Neural cell (in vitro differentiated cells): ENCODE data around the gene PCDHGA12.
"Not testable (repeated sequence)": the region's sequence is repeated elsewhere in the genome, so short reads cannot be mapped to it uniquely, and the experiment has no call there.

Source experiments
- CTCF ChIP-seq: fragments of 450-650 bp; IDR thresholded peaks from 2 replicates; pipeline ENCODE4 v1.5.1; 2014; ENCODE audit warnings: antibody characterized with exemption, mild to moderate bottlenecking, moderate library complexity; ENCODE audit not compliant: poor library complexity, severe bottlenecking
- EP300 ChIP-seq: fragments of 450-650 bp; conservative IDR thresholded peaks from 2 replicates; pipeline ENCODE4 v1.6.1; 2014; ENCODE audit warnings: antibody characterized with exemption, mild to moderate bottlenecking, moderate library complexity; ENCODE audit not compliant: poor library complexity, severe bottlenecking
- EZH2 ChIP-seq: fragments of 200-600, 300-800 bp; shearing (Covaris generic), sonication (generic); IDR thresholded peaks from 2 replicates; pipeline ENCODE4 v1.6.1; 2014; ENCODE audit warnings: antibody characterized with exemption, low read length, borderline replicate concordance, mild to moderate bottlenecking; ENCODE audit not compliant: insufficient read depth, poor library complexity, severe bottlenecking
- MXI1 ChIP-seq: fragments of 450-650 bp; conservative IDR thresholded peaks from 2 replicates; pipeline ENCODE4 v1.6.1; 2014; ENCODE audit warnings: antibody characterized with exemption, mild to moderate bottlenecking; ENCODE audit not compliant: poor library complexity, severe bottlenecking
- TAF1 ChIP-seq: IDR thresholded peaks from 2 replicates; pipeline ENCODE4 v1.6.1; 2012; ENCODE audit warnings: low read depth

- TF ChIP-seq CTCF, result peak; percentile 86
- peak; percentile 33 for TF ChIP-seq TAF1
- not testable (repeated sequence) for TF ChIP-seq EZH2, EP300, MXI1
Observed at GRCh38 chr5:141407790-141408505, 22.4 kb upstream of the PCDHGA12 start, which contains the start of gene PCDHGB6.
